ENCODE data around the gene ODF4. TPM values are rescaled to one million over a fixed set of nuclear protein-coding genes. Genes with fewer than 3 reads are reported as not detected.
"Not testable (repeated sequence)": the region's sequence is repeated elsewhere in the genome, so short reads cannot be mapped to it uniquely, and the experiment has no call there.

The ODF4 gene
- polyA plus RNA-seq, 12 donors = not detected

- not testable (repeated sequence) for DNase-seq
These were observed 54.9 kb downstream of the ODF4 start for GRCh38 chr17:8394497-8394896.

Other genes starting within 250 kb of the ODF4 start
- under 1 TPM in 3 of 12 donors, not detected in 9; 0.08 to 0.37 (median 0.22) TPM for gene ALOXE3, start 221.3 kb upstream of the ODF4 start, polyA plus RNA-seq (ENCODE audit: insufficient read length in 12 of 12)
- under 1 TPM in 3 of 12 donors, not detected in 9; 0.12 to 0.29 (median 0.14) TPM for gene HES7, start 215.7 kb upstream of the ODF4 start, polyA plus RNA-seq (ENCODE audit: insufficient read length in 12 of 12)
- gene PER1, start 187.4 kb upstream of the ODF4 start, polyA plus RNA-seq (ENCODE audit: insufficient read length in 12 of 12) = 100 to 1,000 TPM in 1 of 12 donors, 10 to 100 TPM in 10, not detected in 1; 27.4 to 159 (median 47.2) TPM
- 1,000 to 10,000 TPM in 1 of 12 donors, 100 to 1,000 TPM in 1, 10 to 100 TPM in 10; 53.7 to 1,226 (median 62.8) TPM for gene VAMP2, start 176.9 kb upstream of the ODF4 start, polyA plus RNA-seq (ENCODE audit: insufficient read length in 12 of 12)
- 10 to 100 TPM in 1 of 12 donors, 1 to 10 TPM in 10, not detected in 1; 4.5 to 13.7 (median 6.8) TPM for gene TMEM107, start 163.5 kb upstream of the ODF4 start, polyA plus RNA-seq (ENCODE audit: insufficient read length in 12 of 12)
- 1 to 10 TPM in 10 of 12 donors, not detected in 2; 2.3 to 5.7 (median 3.3) TPM for gene BORCS6, start 149.7 kb upstream of the ODF4 start, polyA plus RNA-seq (ENCODE audit: insufficient read length in 12 of 12)
- 10 to 100 TPM in 10 of 12 donors, 1 to 10 TPM in 1, not detected in 1; 9.4 to 31.8 (median 17.7) TPM for gene AURKB, start 129.3 kb upstream of the ODF4 start, polyA plus RNA-seq (ENCODE audit: insufficient read length in 12 of 12)
- 10 to 100 TPM in 7 of 12 donors, 1 to 10 TPM in 4, not detected in 1; 8.9 to 29.2 (median 10.7) TPM for gene CTC1, start 91.8 kb upstream of the ODF4 start, polyA plus RNA-seq (ENCODE audit: insufficient read length in 12 of 12)
- 10 to 100 TPM in 11 of 12 donors, not detected in 1; 19.8 to 62.4 (median 24.6) TPM for gene PFAS, start 90.6 kb upstream of the ODF4 start, polyA plus RNA-seq (ENCODE audit: insufficient read length in 12 of 12)
- gene RANGRF, start 51.2 kb upstream of the ODF4 start, polyA plus RNA-seq (ENCODE audit: insufficient read length in 12 of 12) = 10 to 100 TPM in 11 of 12 donors, not detected in 1; 16.6 to 37.8 (median 21.3) TPM
- gene SLC25A35, start 44.4 kb upstream of the ODF4 start, polyA plus RNA-seq (ENCODE audit: insufficient read length in 12 of 12) = 1 to 10 TPM in 10 of 12 donors, not detected in 2; 1.2 to 3.7 (median 1.8) TPM
- 100 to 1,000 TPM in 1 of 12 donors, 10 to 100 TPM in 10, not detected in 1; 10.8 to 108 (median 13.8) TPM for gene ARHGEF15, start 29.6 kb upstream of the ODF4 start, polyA plus RNA-seq (ENCODE audit: insufficient read length in 12 of 12)
- 1,000 to 10,000 TPM in 11 of 12 donors, not detected in 1; 2,886 to 4,488 (median 3,596) TPM for gene RPL26, start 43.4 kb downstream of the ODF4 start, polyA plus RNA-seq (ENCODE audit: insufficient read length in 12 of 12)
- gene RNF222, start 58.0 kb downstream of the ODF4 start, polyA plus RNA-seq (ENCODE audit: insufficient read length in 12 of 12) = under 1 TPM in 6 of 12 donors, not detected in 6; 0.08 to 0.51 (median 0.13) TPM
- gene NDEL1, start 96.0 kb downstream of the ODF4 start, polyA plus RNA-seq (ENCODE audit: insufficient read length in 12 of 12) = 10 to 100 TPM in 11 of 12 donors, not detected in 1; 38.3 to 97.3 (median 58.0) TPM

Data from muscle of arm (tissue), 12 donors.